HCT116 (cell line): ENCODE results near the gene MAPRE3. TPM values are rescaled to one million over a fixed set of nuclear protein-coding genes. Genes with fewer than 3 reads are reported as not detected.

ENCODE experiments used
- ATAC-seq: fragments of 200-7000 bp; cut with Tn5 transposase; 2 replicates; pipeline ENCODE4 v1.9.1; 2020; ENCODE audit warnings: mild to moderate bottlenecking, moderate library complexity
- BruUV-seq: library from RNA; stranded (reverse); fragments of 400-500 nt; replicated peaks from 2 replicates; lab custom pipeline; 2021; lab: Mats Ljungman, UMichigan
- CTCF ChIA-PET: fragments of 300-600 bp; sonication (Branson Sonifier 250); formaldehyde crosslinking; loops from one replicate; lab custom pipeline; 2021; ENCODE audit warnings: antibody characterized with exemption; lab: Charles Lee
- POLR2A ChIA-PET: fragments of 300-600, 350-600 bp; sonication (Branson Sonifier 250); formaldehyde crosslinking; loops from one replicate; lab custom pipeline; 2021; ENCODE audit warnings: antibody characterized with exemption; lab: Charles Lee
- RAD21 ChIA-PET, 2 experiments: fragments of 300-600 bp; sonication (Branson Sonifier 250); formaldehyde crosslinking; loops; one replicate each; lab custom pipeline; 2023; ENCODE audit warnings: low total read pairs in 2 of 2; ENCODE audit not compliant: uncharacterized antibody in 2 of 2, unreplicated experiment in 2 of 2, low non-redundant PET in 1 of 2; lab: Charles Lee
- DNase-seq: peaks from one replicate; pipeline ENCODE4 v3.0.0-alpha.2; 2010; ENCODE audit warnings: low read depth, low spot score
- H2AFZ ChIP-seq: fragments of 200-600 bp; shearing (Covaris generic), sonication (generic); 2 replicates; pipeline ENCODE4 v1.6.1; 2017; ENCODE audit warnings: low read depth, mixed run types, mixed read lengths, antibody characterized with exemption, low read length; ENCODE audit not compliant: poor library complexity, severe bottlenecking
- H3K27ac ChIP-seq: 2 replicates; pipeline ENCODE4 v1.5.1; 2012; ENCODE audit warnings: low read depth, low read length
- H3K27me3 ChIP-seq: fragments of 200-600 bp; sonication (generic); 2 replicates; pipeline ENCODE4 v1.6.1; 2016; ENCODE audit warnings: mixed run types, low read length, mixed read lengths; ENCODE audit not compliant: insufficient read depth
- H3K36me3 ChIP-seq, 2 experiments: fragments of 200-500 bp in 1 of 2; fragments of 200-600 bp in 1 of 2; sonication (Bioruptor generic) in 1 of 2; sonication (generic) in 1 of 2; 2 replicates each; pipeline versions ENCODE4 v1.5.1 to v1.6.1; 2014 to 2016; ENCODE audit warnings: low read length in 2 of 2, inconsistent platforms in 1 of 2, mixed read lengths in 1 of 2, mixed run types in 1 of 2; ENCODE audit not compliant: insufficient read depth in 2 of 2, control insufficient read depth in 1 of 2
- H3K4me1 ChIP-seq, 2 experiments: fragments of 200-600 bp in 1 of 2; sonication (generic) in 1 of 2; 2 replicates each; pipeline versions ENCODE4 v1.5.1 to v1.6.1; 2012 to 2017; ENCODE audit warnings: low read length in 2 of 2, inconsistent platforms in 1 of 2, mild to moderate bottlenecking in 1 of 2, mixed read lengths in 1 of 2, mixed run types in 1 of 2, moderate library complexity in 1 of 2; ENCODE audit not compliant: insufficient read depth in 2 of 2, control insufficient read depth in 1 of 2
- H3K4me2 ChIP-seq: fragments of 200-600 bp; sonication (generic); 2 replicates; pipeline ENCODE4 v1.6.1; 2017; ENCODE audit warnings: mixed run types, low read length, mixed read lengths
- H3K4me3 ChIP-seq, 2 experiments: fragments of 200-600 bp in 1 of 2; sonication (generic) in 1 of 2; replicated peaks in 1 of 2; 2 replicates each; pipeline ENCODE4 v1.5.1; 2011 to 2016; ENCODE audit warnings: low read length in 2 of 2, control low read depth in 1 of 2, low read depth in 1 of 2, mild to moderate bottlenecking in 1 of 2, mixed read lengths in 1 of 2, mixed run types in 1 of 2
- H3K79me2 ChIP-seq: fragments of 200-600 bp; sonication (generic); 2 replicates; pipeline ENCODE4 v1.6.1; 2017; ENCODE audit warnings: mild to moderate bottlenecking, mixed run types, low read length, moderate library complexity, mixed read lengths; ENCODE audit not compliant: insufficient read depth
- H3K9ac ChIP-seq: fragments of 200-600 bp; sonication (generic); 2 replicates; pipeline ENCODE4 v1.6.1; 2016; ENCODE audit warnings: low read length, mixed read lengths
- H3K9me2 ChIP-seq: fragments of 200-600 bp; sonication (generic), shearing (Covaris generic); 2 replicates; pipeline ENCODE4 v1.6.1; 2017; ENCODE audit warnings: mixed run types, mild to moderate bottlenecking, moderate library complexity; ENCODE audit not compliant: insufficient read depth
- H3K9me3 ChIP-seq, 2 experiments: fragments of 200-500 bp in 1 of 2; fragments of 200-600 bp in 1 of 2; sonication (Bioruptor generic) in 1 of 2; sonication (generic) in 1 of 2; 2 replicates each; pipeline ENCODE4 v1.6.1; 2014 to 2017; ENCODE audit warnings: low read length in 2 of 2, mixed read lengths in 2 of 2, inconsistent platforms in 1 of 2, low read depth in 1 of 2, mild to moderate bottlenecking in 1 of 2, mixed run types in 1 of 2, moderate library complexity in 1 of 2; ENCODE audit not compliant: control insufficient read depth in 1 of 2, insufficient read depth in 1 of 2
- H4K20me1 ChIP-seq: fragments of 200-600 bp; sonication (generic), shearing (Covaris generic); 2 replicates; pipeline ENCODE4 v1.6.1; 2017; ENCODE audit warnings: mixed run types, mild to moderate bottlenecking, moderate library complexity; ENCODE audit not compliant: insufficient read depth
- ATF3 ChIP-seq: IDR thresholded peaks from 2 replicates; pipeline ENCODE4 v1.6.1; 2012
- EZH2 ChIP-seq: fragments of 200-600 bp; sonication (generic); IDR thresholded peaks from 2 replicates; pipeline ENCODE4 v1.6.1; 2017; ENCODE audit warnings: antibody characterized with exemption, mixed run types
- EZH2phosphoT487 ChIP-seq: fragments of 200-600 bp; IDR thresholded peaks from 2 replicates; pipeline ENCODE4 v1.6.1; 2018; ENCODE audit warnings: antibody characterized with exemption, borderline replicate concordance
- FOSL1 ChIP-seq: IDR thresholded peaks from 2 replicates; pipeline ENCODE4 v1.6.1; 2012; ENCODE audit warnings: low read depth
- JUND ChIP-seq: IDR thresholded peaks from 2 replicates; pipeline ENCODE4 v1.6.1; 2012
- POLR2A ChIP-seq: IDR thresholded peaks from 2 replicates; pipeline ENCODE4 v1.7.0; 2011; ENCODE audit warnings: borderline replicate concordance; ENCODE audit not compliant: insufficient read depth, insufficient read length; ENCODE audit errors: extremely low read depth
- POLR2AphosphoS5 ChIP-seq: IDR thresholded peaks from 2 replicates; pipeline ENCODE4 v1.6.1; 2011; ENCODE audit warnings: mild to moderate bottlenecking, low read depth, low read length, moderate library complexity
- RAD21 ChIP-seq: IDR thresholded peaks from 2 replicates; pipeline ENCODE4 v1.6.1; 2012; ENCODE audit warnings: low read depth, mild to moderate bottlenecking
- REST ChIP-seq: IDR thresholded peaks from 2 replicates; pipeline ENCODE4 v1.6.1; 2012; ENCODE audit warnings: low read depth
- SIN3A ChIP-seq: IDR thresholded peaks from 2 replicates; pipeline ENCODE4 v1.6.1; 2012; ENCODE audit warnings: low read depth
- SP1 ChIP-seq: IDR thresholded peaks from 2 replicates; pipeline ENCODE4 v1.6.1; 2012; ENCODE audit warnings: low read depth
- TCF7L2 ChIP-seq: IDR thresholded peaks from 2 replicates; pipeline ENCODE4 v1.7.0; 2011; ENCODE audit warnings: borderline replicate concordance, inconsistent platforms; ENCODE audit not compliant: insufficient read depth, insufficient read length; ENCODE audit errors: extremely low read depth
- YY1 ChIP-seq: IDR thresholded peaks from 2 replicates; pipeline ENCODE4 v1.6.1; 2011; ENCODE audit warnings: low read length, low read depth, moderate library complexity, mild to moderate bottlenecking; ENCODE audit not compliant: insufficient replicate concordance; ENCODE audit errors: extremely low read depth
- ZBTB33 ChIP-seq: IDR thresholded peaks from 2 replicates; pipeline ENCODE4 v1.6.1; 2011; ENCODE audit warnings: mild to moderate bottlenecking, low read length, moderate library complexity; ENCODE audit not compliant: insufficient replicate concordance; ENCODE audit errors: extremely low read depth
- ZFX ChIP-seq: fragments of 450-650 bp; IDR thresholded peaks from 2 replicates; pipeline ENCODE4 v1.6.1; 2017
- intact Hi-C: fragments of 100-400 bp; cut with micrococcal nuclease; formaldehyde crosslinking; loops from 2 replicates; pipeline ENCODE4 v1.10.0; 2022
- total RNA-seq: library from RNA; stranded (reverse); gene quantifications from one replicate; pipeline ENCODE4 v1.2.1, GENCODE V29; 2021; ENCODE audit not compliant: unreplicated experiment
- TF ChIP-seq, protein P1 (sequence below), 3 experiments: fragments of 200-600 bp in 1 of 3; sonication (generic) in 1 of 3; IDR thresholded peaks in 2 of 3; conservative IDR thresholded peaks in 1 of 3; 2 replicates each; pipeline ENCODE4 v1.5.1; 2012 to 2017; ENCODE audit warnings: low read depth in 2 of 3, low read length in 2 of 3, antibody characterized with exemption in 1 of 3, borderline replicate concordance in 1 of 3, control low read depth in 1 of 3, mild to moderate bottlenecking in 1 of 3, mixed read lengths in 1 of 3, mixed run types in 1 of 3, moderate library complexity in 1 of 3; ENCODE audit not compliant: insufficient read depth in 1 of 3

The MAPRE3 gene
- total RNA-seq, 1 experiment from 2014 or later = 12.1 TPM

GRCh38 chr2:27059141-27059820 lies 88.8 kb downstream of the MAPRE3 start:
- H3K27ac ChIP-seq = no peak overlapping the region
- RAD21 ChIA-PET = no interaction called here
- H3K4me2 ChIP-seq = no peak overlapping the region
- no TSS peak for BruUV-seq
- ATAC-seq = no peak
- CTCF ChIA-PET = no interaction called here
- no peaks in the 10 kb centered on the region for H3K27me3 ChIP-seq
- no peaks in the 10 kb centered on the region for H3K4me1 ChIP-seq
- no peak for DNase-seq
- H3K79me2 ChIP-seq = no peaks in the 10 kb centered on the region
- no peak overlapping the region for H3K9ac ChIP-seq
- POLR2A ChIA-PET = interaction anchor here (1.1 kb wide), 1 partner anchor 9 kb away, joined by 3 read pairs; no protein-coding TSS in a partner anchor
- no peak overlapping the region for H3K4me3 ChIP-seq
- no peak overlapping the region for H2AFZ ChIP-seq
- H4K20me1 ChIP-seq = no peaks in the 10 kb centered on the region
- no peaks in the 10 kb centered on the region for H3K9me3 ChIP-seq
- H3K9me2 ChIP-seq = no peaks in the 10 kb centered on the region
- no peak for TF ChIP-seq SP1
- TF ChIP-seq YY1 = no peak
- no peak for TF ChIP-seq REST
- TF ChIP-seq ZFX = no peak
- TF ChIP-seq POLR2AphosphoS5 = no peak
- no peak for TF ChIP-seq ATF3
- TF ChIP-seq ZBTB33 = no peak
- TF ChIP-seq, protein P1, sequence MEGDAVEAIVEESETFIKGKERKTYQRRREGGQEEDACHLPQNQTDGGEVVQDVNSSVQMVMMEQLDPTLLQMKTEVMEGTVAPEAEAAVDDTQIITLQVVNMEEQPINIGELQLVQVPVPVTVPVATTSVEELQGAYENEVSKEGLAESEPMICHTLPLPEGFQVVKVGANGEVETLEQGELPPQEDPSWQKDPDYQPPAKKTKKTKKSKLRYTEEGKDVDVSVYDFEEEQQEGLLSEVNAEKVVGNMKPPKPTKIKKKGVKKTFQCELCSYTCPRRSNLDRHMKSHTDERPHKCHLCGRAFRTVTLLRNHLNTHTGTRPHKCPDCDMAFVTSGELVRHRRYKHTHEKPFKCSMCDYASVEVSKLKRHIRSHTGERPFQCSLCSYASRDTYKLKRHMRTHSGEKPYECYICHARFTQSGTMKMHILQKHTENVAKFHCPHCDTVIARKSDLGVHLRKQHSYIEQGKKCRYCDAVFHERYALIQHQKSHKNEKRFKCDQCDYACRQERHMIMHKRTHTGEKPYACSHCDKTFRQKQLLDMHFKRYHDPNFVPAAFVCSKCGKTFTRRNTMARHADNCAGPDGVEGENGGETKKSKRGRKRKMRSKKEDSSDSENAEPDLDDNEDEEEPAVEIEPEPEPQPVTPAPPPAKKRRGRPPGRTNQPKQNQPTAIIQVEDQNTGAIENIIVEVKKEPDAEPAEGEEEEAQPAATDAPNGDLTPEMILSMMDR (IDR thresholded peaks at IDR 0.05 in 2 of 3, conservative IDR thresholded peaks at IDR 0.05 in 1 of 3; ENCODE audit: borderline replicate concordance in 1 of 3, insufficient read depth in 1 of 3, low read depth in 2 of 3, low read length in 2 of 3) = no peak
- no peak for TF ChIP-seq TCF7L2
- TF ChIP-seq SIN3A = no peak
- no peak for TF ChIP-seq FOSL1
- no peak for TF ChIP-seq RAD21
- TF ChIP-seq EZH2 = no peak
- no peak for TF ChIP-seq EZH2phosphoT487
- TF ChIP-seq POLR2A = no peak
- TF ChIP-seq JUND = no peak
- TF ChIP-seq, all 23 proteins: peak for 0
- intact Hi-C loops = no loop called here
- H3K36me3 ChIP-seq = peaks cover 9 to 17% of the 10 kb centered on the region in 2 experiments; a peak in 2 of 4 replicates
